ENCODE measurements around the gene PRAMEF10.
"Not testable (repeated sequence)": the region's sequence is repeated elsewhere in the genome, so short reads cannot be mapped to it uniquely, and the experiment has no call there.

The PRAMEF10 gene, protein sequence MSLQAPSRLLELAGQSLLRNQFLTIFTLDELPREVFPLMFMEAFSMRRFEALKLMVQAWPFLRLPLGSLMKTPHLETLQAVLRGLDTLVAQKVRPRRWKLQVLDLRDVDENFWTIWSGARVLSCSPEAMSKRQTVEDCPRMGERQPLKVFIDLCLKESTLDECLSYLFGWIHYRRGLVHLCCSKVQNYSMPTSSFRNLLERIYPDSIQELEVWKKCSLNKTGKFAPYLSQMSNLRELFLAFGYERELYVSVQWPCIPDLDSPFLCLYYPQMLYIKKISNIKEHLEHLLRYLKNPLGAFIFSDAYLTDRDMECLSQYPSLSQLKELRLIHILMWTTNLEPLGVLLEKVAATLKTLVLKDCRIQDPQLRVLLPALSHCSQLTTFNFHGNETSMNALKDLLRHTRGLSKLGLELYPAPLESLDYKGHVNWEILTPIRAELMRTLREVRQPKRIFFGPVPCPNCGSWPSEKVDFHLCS

DNA sequence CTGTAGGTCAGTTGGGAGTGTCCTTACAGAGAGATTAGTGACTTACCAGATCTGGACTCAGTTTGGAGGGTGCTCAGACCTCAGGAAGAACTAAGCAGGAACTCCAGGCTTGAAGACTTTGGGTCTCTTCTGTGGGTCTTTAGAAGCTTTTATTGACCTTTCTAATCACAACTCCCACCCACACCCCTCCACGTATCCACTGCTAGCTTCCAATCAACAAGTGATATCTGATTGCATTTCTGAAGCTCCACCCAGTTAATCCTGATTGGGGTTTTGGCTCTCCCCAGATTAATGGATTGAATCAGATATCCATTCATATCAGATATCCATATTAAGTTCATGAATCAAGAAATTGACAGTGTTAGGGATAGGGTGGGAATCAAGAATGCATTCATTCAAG is at the start of gene PRAMEF10:
Gene PRAMEF10, minus strand, starts transcription at position 101 of the 400 bp plus-strand sequence. CDS start 2,423 bp downstream, outside the sequence.
- not testable (repeated sequence) for H3K36me3 ChIP-seq (ENCODE audit: control insufficient read depth in 1 of 2, insufficient read depth in 2 of 2, low read length in 2 of 2); H3K4me1 ChIP-seq (ENCODE audit: control insufficient read depth in 1 of 2, insufficient read depth in 2 of 2, low read length in 2 of 2); H3K4me3 ChIP-seq (ENCODE audit: low read depth in 1 of 2, low read length in 2 of 2); H3K27ac ChIP-seq (ENCODE audit: low read length); H3K9me3 ChIP-seq (ENCODE audit: control insufficient read depth in 1 of 2, low read length in 2 of 2); H3K27me3 ChIP-seq (ENCODE audit: low read depth, low read length)

DNA sequence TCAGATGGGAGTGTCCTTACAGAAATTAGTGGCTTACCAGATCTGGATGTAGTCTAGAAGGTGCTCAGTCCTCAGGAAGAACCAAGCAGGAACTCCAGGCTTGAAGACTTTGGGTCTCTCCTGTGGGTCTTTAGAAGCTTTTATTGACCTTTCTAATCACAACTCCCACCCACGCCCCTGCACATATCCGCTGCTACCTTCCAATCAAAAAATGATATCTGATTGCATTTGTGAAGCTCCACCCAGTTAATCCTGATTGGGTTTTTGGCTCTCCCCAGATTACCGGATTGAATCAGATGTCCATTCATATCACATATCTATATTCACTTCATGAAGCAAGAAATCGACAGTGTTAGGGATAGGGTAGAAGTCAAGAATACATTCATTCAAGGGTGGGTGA is 49.4 kb upstream of the PRAMEF10 start, which contains the start of gene PRAMEF6:
Gene PRAMEF6, minus strand, starts transcription at position 101 of the 400 bp plus-strand sequence. CDS start 5,062 bp downstream, outside the sequence.
- not testable (repeated sequence) for H3K9me3 ChIP-seq (ENCODE audit: control insufficient read depth in 1 of 2, low read length in 2 of 2); H3K27me3 ChIP-seq (ENCODE audit: low read depth, low read length); H3K36me3 ChIP-seq (ENCODE audit: control insufficient read depth in 1 of 2, insufficient read depth in 2 of 2, low read length in 2 of 2); H3K27ac ChIP-seq (ENCODE audit: low read length); H3K4me1 ChIP-seq (ENCODE audit: control insufficient read depth in 1 of 2, insufficient read depth in 2 of 2, low read length in 2 of 2); H3K4me3 ChIP-seq (ENCODE audit: low read depth in 1 of 2, low read length in 2 of 2)

DNA sequence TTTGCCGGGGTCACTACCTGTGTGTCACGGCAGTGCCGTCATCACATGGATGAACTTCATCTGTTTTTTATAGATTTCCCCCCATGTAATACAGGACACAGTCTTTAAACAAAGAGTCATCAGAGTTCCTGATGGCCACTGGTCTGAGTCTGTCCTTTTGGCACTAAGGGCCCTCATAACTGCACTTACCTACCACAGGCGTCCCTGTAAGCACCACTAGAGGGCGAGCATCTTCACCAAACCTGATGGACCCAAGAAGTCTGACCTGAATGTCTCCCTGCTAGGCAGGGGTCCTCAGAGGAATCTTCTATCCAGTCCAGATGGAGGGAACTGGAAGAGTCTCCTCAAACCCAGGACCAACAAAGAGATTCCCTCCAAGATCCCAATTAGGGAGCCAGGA is 26.3 kb upstream of the PRAMEF10 start:
- H3K4me1 ChIP-seq (ENCODE audit: control insufficient read depth in 1 of 2, insufficient read depth in 2 of 2, low read length in 2 of 2); H3K27ac ChIP-seq (ENCODE audit: low read length); H3K9me3 ChIP-seq (ENCODE audit: control insufficient read depth in 1 of 2, low read length in 2 of 2); H3K4me3 ChIP-seq (ENCODE audit: low read depth in 1 of 2, low read length in 2 of 2); H3K36me3 ChIP-seq (ENCODE audit: control insufficient read depth in 1 of 2, insufficient read depth in 2 of 2, low read length in 2 of 2); H3K27me3 ChIP-seq (ENCODE audit: low read depth, low read length): not testable (repeated sequence)

DNA sequence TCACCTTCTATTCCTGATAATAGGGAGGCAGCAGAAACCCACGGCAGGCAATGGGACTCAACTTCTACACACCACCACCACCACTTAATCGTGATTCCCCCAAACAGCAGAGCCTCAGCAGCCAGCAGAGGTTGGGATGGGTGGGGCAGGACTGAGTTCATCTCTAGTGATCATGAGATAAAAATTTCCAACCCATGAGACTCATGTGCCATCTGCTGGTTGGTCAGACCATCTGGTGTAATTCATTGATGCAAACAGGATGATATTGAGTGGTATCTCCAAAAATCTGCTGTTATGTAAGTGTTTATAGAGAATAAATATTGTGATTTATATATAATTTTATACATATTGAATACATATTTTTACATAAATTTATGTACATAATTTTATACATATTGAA is 23.7 kb upstream of the PRAMEF10 start:
- not testable (repeated sequence) for H3K4me1 ChIP-seq (ENCODE audit: control insufficient read depth in 1 of 2, insufficient read depth in 2 of 2, low read length in 2 of 2); H3K36me3 ChIP-seq (ENCODE audit: control insufficient read depth in 1 of 2, insufficient read depth in 2 of 2, low read length in 2 of 2); H3K9me3 ChIP-seq (ENCODE audit: control insufficient read depth in 1 of 2, low read length in 2 of 2); H3K4me3 ChIP-seq (ENCODE audit: low read depth in 1 of 2, low read length in 2 of 2); H3K27me3 ChIP-seq (ENCODE audit: low read depth, low read length); H3K27ac ChIP-seq (ENCODE audit: low read length)

DNA sequence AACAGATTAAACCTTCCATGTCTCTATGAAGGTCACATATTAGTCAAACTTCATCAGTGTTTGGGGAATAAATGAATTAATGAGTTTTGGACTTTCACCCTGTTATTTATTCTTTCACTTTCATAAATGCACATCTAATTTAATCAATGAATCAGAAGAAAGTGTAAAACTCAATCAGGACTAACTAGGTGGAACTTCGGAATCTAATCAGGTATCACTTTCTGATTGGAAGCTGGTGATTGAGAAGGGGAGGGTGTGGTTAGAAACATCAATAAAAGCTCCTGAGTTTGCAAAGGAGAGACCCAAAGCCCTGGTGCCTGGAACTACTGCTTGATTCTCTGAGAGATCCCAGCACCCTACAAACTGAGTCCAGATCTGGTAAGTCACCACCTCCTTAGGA is 18.2 kb upstream of the PRAMEF10 start, which contains the start of gene PRAMEF7:
Gene PRAMEF7, plus strand, starts transcription at position 301 of the 400 bp plus-strand sequence. CDS start 1,083 bp downstream, outside the sequence.
- H3K27ac ChIP-seq (ENCODE audit: low read length); H3K27me3 ChIP-seq (ENCODE audit: low read depth, low read length); H3K4me3 ChIP-seq (ENCODE audit: low read depth in 1 of 2, low read length in 2 of 2); H3K4me1 ChIP-seq (ENCODE audit: control insufficient read depth in 1 of 2, insufficient read depth in 2 of 2, low read length in 2 of 2); H3K36me3 ChIP-seq (ENCODE audit: control insufficient read depth in 1 of 2, insufficient read depth in 2 of 2, low read length in 2 of 2); H3K9me3 ChIP-seq (ENCODE audit: control insufficient read depth in 1 of 2, low read length in 2 of 2): not testable (repeated sequence)

DNA sequence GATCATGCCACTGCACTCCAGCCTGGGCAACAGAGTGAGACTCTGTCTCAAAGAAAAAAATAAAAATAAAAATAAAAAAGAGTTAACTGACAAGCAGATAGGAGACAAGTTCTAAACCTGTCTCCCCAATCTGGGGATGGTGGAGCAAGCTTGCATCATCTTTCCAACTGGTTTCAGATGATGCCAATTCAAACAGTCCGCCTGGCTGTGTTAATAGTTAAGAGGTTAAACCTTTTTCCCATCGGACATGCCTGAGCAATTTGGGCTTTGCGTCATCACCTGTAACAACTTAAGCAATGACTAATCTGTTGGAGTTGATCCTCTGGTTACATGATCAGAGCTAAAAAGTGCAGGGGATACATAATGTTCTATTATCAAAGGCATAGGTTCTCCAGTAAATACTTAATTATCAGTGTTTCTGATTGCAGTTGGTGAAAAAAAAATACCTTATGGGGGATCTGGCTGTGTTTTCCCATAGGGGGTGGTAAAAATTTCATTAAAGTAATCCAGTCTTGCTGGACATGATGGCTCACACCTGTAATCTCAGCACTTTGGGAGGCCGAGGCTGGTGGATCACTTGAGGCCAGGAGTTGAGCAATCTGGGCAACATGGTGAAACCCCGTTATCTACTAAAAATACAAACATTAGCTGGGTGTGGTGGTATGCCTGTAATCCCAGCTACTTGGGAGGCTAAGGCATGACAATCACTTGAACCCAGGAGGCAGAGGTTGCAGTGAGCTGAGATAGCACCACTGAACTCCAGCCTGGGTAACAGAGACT is 5.9 kb upstream of the PRAMEF10 start:
- not testable (repeated sequence) for H3K27ac ChIP-seq (ENCODE audit: low read length); H3K4me1 ChIP-seq (ENCODE audit: control insufficient read depth in 1 of 2, insufficient read depth in 2 of 2, low read length in 2 of 2); H3K36me3 ChIP-seq (ENCODE audit: control insufficient read depth in 1 of 2, insufficient read depth in 2 of 2, low read length in 2 of 2); H3K27me3 ChIP-seq (ENCODE audit: low read depth, low read length); H3K4me3 ChIP-seq (ENCODE audit: low read depth in 1 of 2, low read length in 2 of 2); H3K9me3 ChIP-seq (ENCODE audit: control insufficient read depth in 1 of 2, low read length in 2 of 2)

DNA sequence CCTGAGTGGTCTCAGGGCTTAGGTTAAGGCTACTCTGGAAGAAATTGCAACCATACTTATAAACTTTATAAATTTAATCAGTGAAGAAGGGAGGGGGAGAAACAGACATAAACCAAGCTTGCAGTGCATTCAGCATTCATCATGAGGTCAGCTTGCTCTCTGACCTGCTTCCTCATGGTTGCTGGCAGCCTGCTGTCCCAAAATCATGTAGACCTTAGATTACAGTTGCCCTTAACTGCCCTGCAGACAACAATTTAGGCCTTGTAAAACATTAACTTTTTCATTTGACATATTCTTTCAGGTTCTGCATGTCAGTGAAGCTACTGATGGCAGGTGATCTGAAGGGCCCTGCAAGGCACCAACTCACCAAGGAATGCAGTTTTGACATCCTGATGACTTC is 1.1 kb upstream of the PRAMEF10 start:
- not testable (repeated sequence) for H3K27ac ChIP-seq (ENCODE audit: low read length); H3K4me3 ChIP-seq (ENCODE audit: low read depth in 1 of 2, low read length in 2 of 2); H3K36me3 ChIP-seq (ENCODE audit: control insufficient read depth in 1 of 2, insufficient read depth in 2 of 2, low read length in 2 of 2); H3K4me1 ChIP-seq (ENCODE audit: control insufficient read depth in 1 of 2, insufficient read depth in 2 of 2, low read length in 2 of 2); H3K9me3 ChIP-seq (ENCODE audit: control insufficient read depth in 1 of 2, low read length in 2 of 2); H3K27me3 ChIP-seq (ENCODE audit: low read depth, low read length)

DNA sequence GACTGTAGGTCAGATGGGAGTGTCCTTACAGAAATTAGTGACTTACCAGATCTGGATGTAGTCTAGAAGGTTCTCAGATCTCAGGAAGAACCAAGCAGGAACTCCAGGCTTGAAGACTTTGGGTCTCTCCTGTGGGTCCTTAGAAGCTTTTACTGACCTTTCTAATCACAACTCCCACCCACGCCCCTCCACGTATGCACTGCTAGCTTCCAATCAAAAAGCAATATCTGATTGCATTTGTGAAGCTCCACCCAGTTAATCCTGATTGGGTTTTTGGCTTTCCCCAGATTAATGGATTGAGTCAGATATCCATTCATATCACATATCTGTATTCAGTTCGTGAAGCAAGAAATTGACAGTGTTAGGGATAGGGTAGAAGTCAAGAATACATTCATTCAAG is 12.0 kb downstream of the PRAMEF10 start, which contains the start of gene PRAMEF4:
Gene PRAMEF4, minus strand, starts transcription at position 101 of the 400 bp plus-strand sequence. CDS start 2,807 bp downstream, outside the sequence.
- H3K4me1 ChIP-seq (ENCODE audit: control insufficient read depth in 1 of 2, insufficient read depth in 2 of 2, low read length in 2 of 2); H3K27me3 ChIP-seq (ENCODE audit: low read depth, low read length); H3K27ac ChIP-seq (ENCODE audit: low read length); H3K36me3 ChIP-seq (ENCODE audit: control insufficient read depth in 1 of 2, insufficient read depth in 2 of 2, low read length in 2 of 2); H3K9me3 ChIP-seq (ENCODE audit: control insufficient read depth in 1 of 2, low read length in 2 of 2); H3K4me3 ChIP-seq (ENCODE audit: low read depth in 1 of 2, low read length in 2 of 2): not testable (repeated sequence)

DNA sequence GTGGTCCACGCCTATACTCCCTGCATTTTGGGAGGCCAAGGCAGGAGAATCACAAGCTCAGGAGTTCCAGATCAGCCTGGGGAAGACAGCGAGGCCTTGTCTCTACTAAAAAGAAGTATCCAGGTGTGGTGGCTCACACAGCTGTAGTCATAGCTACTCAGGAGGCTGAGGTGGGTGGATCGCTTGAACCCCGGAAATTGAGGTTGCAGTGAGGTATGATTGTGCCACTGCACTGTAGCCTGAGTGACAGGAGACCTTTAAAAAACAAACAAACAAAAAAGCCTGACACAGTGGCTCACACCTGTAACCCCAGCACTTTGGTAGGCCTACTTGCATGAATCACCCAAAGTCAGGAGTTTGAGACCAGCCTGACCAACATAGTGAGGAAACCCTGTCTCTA is 19.6 kb downstream of the PRAMEF10 start:
- not testable (repeated sequence) for H3K4me3 ChIP-seq (ENCODE audit: low read depth in 1 of 2, low read length in 2 of 2); H3K9me3 ChIP-seq (ENCODE audit: control insufficient read depth in 1 of 2, low read length in 2 of 2); H3K27ac ChIP-seq (ENCODE audit: low read length); H3K27me3 ChIP-seq (ENCODE audit: low read depth, low read length); H3K4me1 ChIP-seq (ENCODE audit: control insufficient read depth in 1 of 2, insufficient read depth in 2 of 2, low read length in 2 of 2); H3K36me3 ChIP-seq (ENCODE audit: control insufficient read depth in 1 of 2, insufficient read depth in 2 of 2, low read length in 2 of 2)

DNA sequence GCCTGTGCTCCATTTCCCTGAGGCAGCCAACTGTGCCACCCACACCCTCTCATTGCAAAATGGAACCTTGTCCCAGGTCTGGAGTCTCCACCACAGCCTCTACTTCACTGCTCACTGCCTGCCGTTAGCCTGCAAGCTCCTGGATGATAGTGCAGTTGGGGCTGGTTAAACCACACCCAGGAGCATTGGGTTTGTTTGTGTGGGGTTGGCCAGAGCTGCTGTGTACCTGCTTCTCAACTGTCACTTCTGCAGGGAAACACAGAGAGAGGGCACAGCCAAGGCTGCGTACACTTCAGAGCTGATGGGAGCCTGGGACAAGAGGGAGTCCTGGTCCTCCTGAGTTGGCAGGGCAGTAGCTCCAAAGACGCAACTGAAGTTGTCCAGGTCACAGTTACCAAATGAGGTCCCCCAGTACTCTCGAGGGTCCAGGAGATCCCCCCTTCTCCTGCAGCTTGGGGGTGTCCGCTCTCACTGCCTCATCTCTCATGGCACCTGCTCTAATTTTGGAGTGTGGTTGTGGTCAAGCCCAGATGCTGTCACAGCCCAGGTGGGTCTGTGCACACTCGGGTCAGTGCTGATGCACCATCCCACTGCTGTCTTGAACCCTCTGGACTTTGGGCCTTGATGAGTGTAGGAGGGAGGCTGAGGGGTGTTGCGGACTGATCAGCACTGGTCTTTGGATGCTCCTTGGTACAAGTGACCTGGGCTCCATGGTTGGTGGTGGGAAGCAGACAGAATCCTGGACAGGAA is 34.8 kb downstream of the PRAMEF10 start:
- not testable (repeated sequence) for H3K4me3 ChIP-seq (ENCODE audit: low read depth in 1 of 2, low read length in 2 of 2); H3K36me3 ChIP-seq (ENCODE audit: control insufficient read depth in 1 of 2, insufficient read depth in 2 of 2, low read length in 2 of 2); H3K27ac ChIP-seq (ENCODE audit: low read length); H3K27me3 ChIP-seq (ENCODE audit: low read depth, low read length); H3K4me1 ChIP-seq (ENCODE audit: control insufficient read depth in 1 of 2, insufficient read depth in 2 of 2, low read length in 2 of 2); H3K9me3 ChIP-seq (ENCODE audit: control insufficient read depth in 1 of 2, low read length in 2 of 2)

DNA sequence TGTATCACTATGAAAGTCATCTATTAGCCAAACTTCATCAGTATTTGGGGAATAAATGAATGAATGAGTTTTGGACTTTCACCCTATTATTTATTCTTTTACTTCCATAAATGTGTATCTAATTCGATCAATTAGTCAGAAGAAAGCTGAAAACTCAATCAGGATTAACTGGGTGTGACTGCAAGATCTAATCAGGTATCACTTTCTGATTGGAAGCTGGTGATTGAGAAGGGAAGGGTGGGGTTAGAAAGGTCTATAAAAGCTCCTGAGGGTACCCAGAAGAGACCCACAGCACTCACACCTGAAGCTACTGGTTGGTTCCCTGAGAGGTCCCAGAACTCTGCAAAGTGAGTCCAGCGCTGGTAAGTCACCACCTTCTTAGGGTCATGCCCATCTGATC is 41.3 kb downstream of the PRAMEF10 start, which contains the start of gene PRAMEF2:
Gene PRAMEF2, plus strand, starts transcription at position 301 of the 400 bp plus-strand sequence. CDS start 1,924 bp downstream, outside the sequence.
- not testable (repeated sequence) for H3K36me3 ChIP-seq (ENCODE audit: control insufficient read depth in 1 of 2, insufficient read depth in 2 of 2, low read length in 2 of 2)

More for the DNA sequence above, 41.3 kb downstream of the PRAMEF10 start, which contains the start of gene PRAMEF2:
- H3K4me1 ChIP-seq (ENCODE audit: control insufficient read depth in 1 of 2, insufficient read depth in 2 of 2, low read length in 2 of 2); H3K27me3 ChIP-seq (ENCODE audit: low read depth, low read length); H3K27ac ChIP-seq (ENCODE audit: low read length); H3K4me3 ChIP-seq (ENCODE audit: low read depth in 1 of 2, low read length in 2 of 2); H3K9me3 ChIP-seq (ENCODE audit: control insufficient read depth in 1 of 2, low read length in 2 of 2): not testable (repeated sequence)
